ENCODE data around the gene ADGRG6.

The ADGRG6 gene

GRCh38 chr6:142301651-142302391 lies at the start of gene ADGRG6 (continued):
- TF ChIP-seq ZNF280C (tag by site-specific recombination; IDR thresholded peaks at IDR 0.05) (no peak), PRDM10 (tag by site-specific recombination; IDR thresholded peaks at IDR 0.05) (peak; percentile 86), ZNF398 (tag by site-specific recombination; IDR thresholded peaks at IDR 0.05) (peak; percentile 85), ZSCAN18 (tag by site-specific recombination; IDR thresholded peaks at IDR 0.05) (no peak), KLF9 (tag by site-specific recombination; IDR thresholded peaks at IDR 0.05; ENCODE audit: low read depth) (peak; percentile 31; the same call in 1 of the 2 replicates), ZNF843 (tag by site-specific recombination; IDR thresholded peaks at IDR 0.05) (0 out of 2 replicates have a peak, but pooled peaks have one; percentile 39), ZNF791 (tag by site-specific recombination; IDR thresholded peaks at IDR 0.05) (no peak), MYNN (tag by site-specific recombination; IDR thresholded peaks at IDR 0.05; ENCODE audit: borderline replicate concordance) (peak; percentile 19; the same call in 1 of the 2 replicates), HOXA7 (CRISPR knock-in tag; IDR thresholded peaks at IDR 0.05; ENCODE audit: borderline replicate concordance) (no peak), ZNF473 (tag by site-specific recombination; IDR thresholded peaks at IDR 0.05) (no peak), PRDM1 (tag by site-specific recombination; IDR thresholded peaks at IDR 0.05) (no peak), ZNF335 (tag by site-specific recombination; conservative IDR thresholded peaks at IDR 0.05) (peak; percentile 93), ZSCAN30 (tag by site-specific recombination; IDR thresholded peaks at IDR 0.05) (peak; percentile 79; the same call in 1 of the 2 replicates), SALL2 (tag by site-specific recombination; IDR thresholded peaks at IDR 0.05; ENCODE audit: borderline replicate concordance) (no peak)

GRCh38 chr6:142254513-142254912 lies 47.3 kb upstream of the ADGRG6 start:
- Histone ChIP-seq H3K4me1 (ENCODE audit: control insufficient read depth, insufficient read depth, low read length) (no peaks in the 10 kb centered on the region), H3K4me3 (ENCODE audit: low read depth, low read length) (no peak overlapping the region), H3K27ac (ENCODE audit: extremely low read depth, low read depth, low read length) (no peak overlapping the region), H3K9me3 (ENCODE audit: control insufficient read depth, insufficient read depth, low read depth, low read length) (no peaks in the 10 kb centered on the region), H3K36me3 (ENCODE audit: control insufficient read depth in 2 of 2, insufficient read depth in 1 of 2, low read length in 2 of 2) (no peaks in the 10 kb centered on the region)
- ChIA-PET POLR2A (no interaction called here), CTCF (interaction anchor here (0.7 to 1.4 kb wide), 3 partner anchors 46 to 133 kb away, joined by 3 to 5 read pairs (median 4); no protein-coding TSS in a partner anchor)
- TF ChIP-seq ZNF768 (tag by site-specific recombination; IDR thresholded peaks at IDR 0.05) (no peak), ZNF560 (tag by site-specific recombination; IDR thresholded peaks at IDR 0.05; ENCODE audit: borderline replicate concordance) (no peak), ZNF148 (tag by site-specific recombination; IDR thresholded peaks at IDR 0.05; ENCODE audit: borderline replicate concordance) (no peak), ZSCAN23 (tag by site-specific recombination; IDR thresholded peaks at IDR 0.05) (no peak), ZNF792 (tag by site-specific recombination; IDR thresholded peaks at IDR 0.05) (no peak)
